Mononuclear cell (primary cell): ENCODE results near the gene CDK6. TPM values are rescaled to one million over a fixed set of nuclear protein-coding genes. Genes with fewer than 3 reads are reported as not detected.

Experiments used
- H3K27me3 ChIP-seq: 2 replicates; pipeline ENCODE4 v1.6.0; 2011; ENCODE audit warnings: low read length, control low read depth; ENCODE audit not compliant: insufficient read depth
- H3K4me1 ChIP-seq: 2 replicates; pipeline ENCODE4 v1.5.1; 2011; ENCODE audit warnings: mild to moderate bottlenecking, low read length, control low read depth; ENCODE audit not compliant: insufficient read depth
- H3K4me3 ChIP-seq: 2 replicates; pipeline ENCODE4 v1.5.1; 2011; ENCODE audit warnings: mild to moderate bottlenecking, low read length, moderate library complexity
- H3K9me3 ChIP-seq: 2 replicates; pipeline ENCODE4 v1.5.1; 2011; ENCODE audit warnings: low read depth, mild to moderate bottlenecking, control low read depth, low read length
- total RNA-seq: library from RNA; depleted of rRNA; stranded (reverse); fragments of >200 nt; gene quantifications from one replicate; pipeline ENCODE4 v1.2.3, GENCODE V29; 2012

Gene CDK6
- total RNA-seq, 1 donor, result 28.4 TPM

GRCh38 chr7:92837000-92837749 is 802 bp upstream of the CDK6 start:
- H3K4me1 ChIP-seq, result peaks cover 11% of the 10 kb centered on the region
- H3K9me3 ChIP-seq, result no peaks in the 10 kb centered on the region
- H3K4me3 ChIP-seq, result peak overlapping the region; percentile 84
- H3K27me3 ChIP-seq, result no peaks in the 10 kb centered on the region

DNA sequence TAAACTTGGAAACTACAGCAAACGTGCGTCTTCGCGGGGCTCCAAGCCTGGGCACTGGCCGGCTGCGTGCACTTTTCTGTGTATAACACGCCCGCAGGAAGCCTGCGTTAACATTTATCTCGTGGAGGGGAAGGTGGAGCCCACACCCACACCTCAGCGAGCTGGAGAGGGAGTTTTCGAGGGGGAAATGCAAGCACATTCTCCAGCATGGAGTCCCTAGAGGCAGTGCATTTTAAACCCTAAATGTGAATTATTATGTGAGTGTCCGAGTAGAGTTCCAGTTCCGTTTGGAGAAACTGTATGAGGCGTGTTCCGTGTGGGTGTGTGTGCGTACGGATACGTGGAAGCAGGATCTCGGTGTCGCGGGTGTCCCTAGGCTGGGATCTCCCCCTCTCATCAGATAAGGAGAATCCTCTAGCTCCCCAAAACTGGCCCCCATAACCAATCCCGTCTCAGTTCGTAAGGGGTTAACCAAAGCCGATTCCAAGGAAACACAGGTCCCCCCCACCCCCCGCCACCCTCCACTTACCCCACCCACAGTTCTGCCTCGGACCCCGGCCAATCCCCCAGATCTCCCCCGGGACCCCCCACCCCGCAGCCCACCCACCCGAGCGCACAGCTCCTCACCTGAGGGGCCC is 403 bp downstream of the CDK6 start:
- Histone ChIP-seq H3K27me3 (no peaks in the 10 kb centered on the region), H3K4me1 (peaks cover 23% of the 10 kb centered on the region), H3K9me3 (no peaks in the 10 kb centered on the region), H3K4me3 (peak overlapping the region; percentile 84)

- Histone ChIP-seq H3K9me3 (no peaks in the 10 kb centered on the region), H3K27me3 (no peaks in the 10 kb centered on the region), H3K4me3 (peak overlapping the region; percentile 84), H3K4me1 (peaks cover 29% of the 10 kb centered on the region)
These were observed 1.0 kb downstream of the CDK6 start for GRCh38 chr7:92835261-92835850.

DNA sequence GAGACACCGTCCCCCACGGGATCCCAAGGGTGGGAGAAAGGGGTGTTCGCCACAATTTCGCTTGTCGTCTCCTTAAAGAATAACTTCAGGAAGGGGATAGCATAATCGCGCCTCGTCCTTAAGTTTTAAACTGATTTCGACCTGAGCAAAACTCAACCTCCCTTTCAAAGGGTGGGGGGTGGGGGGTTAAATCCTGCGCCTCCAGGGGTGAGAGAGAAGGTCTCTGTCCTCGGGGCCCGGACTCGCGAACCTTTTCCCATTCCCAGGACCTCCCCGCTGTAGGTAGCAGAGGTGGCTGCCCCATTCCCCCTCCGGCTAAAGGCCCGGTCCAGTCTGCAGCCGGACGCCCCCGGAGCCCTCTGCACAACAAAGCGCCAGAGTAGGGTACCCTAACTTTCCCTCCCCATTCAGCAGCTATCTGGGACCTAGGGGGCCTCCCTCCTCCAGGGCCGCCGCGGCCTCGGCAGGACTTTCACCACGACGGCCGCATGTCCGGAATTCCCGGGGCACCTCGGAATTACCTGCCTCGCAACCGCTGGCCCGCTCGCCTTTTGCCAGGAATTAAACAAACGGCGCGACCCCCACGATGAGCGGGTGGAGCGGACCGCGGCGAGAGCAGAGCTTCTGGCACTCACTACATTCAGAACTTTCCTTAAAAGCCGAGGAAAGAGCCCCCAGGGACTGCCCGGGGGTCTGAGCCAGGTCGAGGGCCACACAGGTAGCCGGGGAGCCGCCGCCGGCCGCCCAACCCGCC is 1.7 kb downstream of the CDK6 start:
- H3K4me3 ChIP-seq, result peak overlapping the region; percentile 84
- H3K27me3 ChIP-seq, result no peaks in the 10 kb centered on the region
- no peaks in the 10 kb centered on the region for H3K9me3 ChIP-seq
- H3K4me1 ChIP-seq, result peaks cover 34% of the 10 kb centered on the region

GRCh38 chr7:92833766-92834506 is 2.4 kb downstream of the CDK6 start:
- peak overlapping the region; percentile 84 for H3K4me3 ChIP-seq
- H3K27me3 ChIP-seq, result no peaks in the 10 kb centered on the region
- H3K4me1 ChIP-seq, result peaks cover 34% of the 10 kb centered on the region
- H3K9me3 ChIP-seq, result no peaks in the 10 kb centered on the region

- Histone ChIP-seq H3K27me3 (no peaks in the 10 kb centered on the region), H3K9me3 (no peaks in the 10 kb centered on the region), H3K4me3 (peak overlapping the region; percentile 84), H3K4me1 (peaks cover 34% of the 10 kb centered on the region)
These were observed 3.2 kb downstream of the CDK6 start for GRCh38 chr7:92833024-92833765.

GRCh38 chr7:92832534-92833023 is 3.8 kb downstream of the CDK6 start:
- H3K4me3 ChIP-seq, result peak overlapping the region; percentile 84
- no peaks in the 10 kb centered on the region for H3K27me3 ChIP-seq
- H3K4me1 ChIP-seq, result peaks cover 35% of the 10 kb centered on the region
- H3K9me3 ChIP-seq, result no peaks in the 10 kb centered on the region

DNA sequence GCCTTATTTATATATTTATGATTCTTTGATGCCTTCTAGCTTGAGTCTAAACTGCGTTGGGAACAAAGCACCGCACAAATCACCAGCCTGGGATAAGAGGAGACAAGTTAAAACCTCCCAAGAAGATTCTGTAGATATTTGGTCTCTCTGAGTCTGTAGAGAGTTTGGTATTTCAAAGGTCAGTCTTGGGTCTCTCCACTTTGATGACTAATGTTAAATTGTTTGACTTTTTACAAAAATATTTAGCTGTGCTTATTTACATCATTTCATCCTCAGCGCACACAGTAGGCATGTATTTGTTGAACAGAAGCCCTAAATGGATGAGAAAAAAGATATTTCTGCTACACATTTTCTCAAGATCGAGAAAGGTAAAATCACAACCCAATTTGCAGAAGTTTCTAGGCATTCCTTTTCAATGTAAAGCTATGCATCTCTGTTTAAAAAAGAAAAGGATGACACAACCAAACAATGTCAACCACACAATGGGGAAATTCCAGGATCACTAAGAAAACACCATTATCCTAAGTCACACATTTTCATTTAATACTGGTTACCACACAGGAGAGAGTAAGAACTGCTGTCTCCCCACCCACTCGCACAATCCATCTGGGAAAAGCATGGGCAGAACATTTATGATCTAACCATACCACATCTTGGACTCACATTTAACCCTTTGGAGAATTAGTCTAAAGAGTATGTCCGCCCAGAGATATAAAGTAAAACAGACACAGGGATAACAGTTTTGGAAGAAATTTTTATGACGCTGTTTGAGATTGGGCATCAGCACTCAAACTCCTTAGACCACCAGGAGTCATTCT is 4.4 kb downstream of the CDK6 start:
- Histone ChIP-seq H3K9me3 (no peaks in the 10 kb centered on the region), H3K27me3 (no peaks in the 10 kb centered on the region), H3K4me1 (peaks cover 35% of the 10 kb centered on the region), H3K4me3 (peak overlapping the region; percentile 84)

GRCh38 chr7:92830532-92831110 is 5.8 kb downstream of the CDK6 start:
- H3K4me3 ChIP-seq, result no peak overlapping the region
- no peaks in the 10 kb centered on the region for H3K27me3 ChIP-seq
- H3K4me1 ChIP-seq, result peaks cover 34% of the 10 kb centered on the region
- no peaks in the 10 kb centered on the region for H3K9me3 ChIP-seq

GRCh38 chr7:92830027-92830426 is 6.3 kb downstream of the CDK6 start:
- no peaks in the 10 kb centered on the region for H3K27me3 ChIP-seq
- peaks cover 34% of the 10 kb centered on the region for H3K4me1 ChIP-seq
- H3K9me3 ChIP-seq, result no peaks in the 10 kb centered on the region
- H3K4me3 ChIP-seq, result no peak overlapping the region

DNA sequence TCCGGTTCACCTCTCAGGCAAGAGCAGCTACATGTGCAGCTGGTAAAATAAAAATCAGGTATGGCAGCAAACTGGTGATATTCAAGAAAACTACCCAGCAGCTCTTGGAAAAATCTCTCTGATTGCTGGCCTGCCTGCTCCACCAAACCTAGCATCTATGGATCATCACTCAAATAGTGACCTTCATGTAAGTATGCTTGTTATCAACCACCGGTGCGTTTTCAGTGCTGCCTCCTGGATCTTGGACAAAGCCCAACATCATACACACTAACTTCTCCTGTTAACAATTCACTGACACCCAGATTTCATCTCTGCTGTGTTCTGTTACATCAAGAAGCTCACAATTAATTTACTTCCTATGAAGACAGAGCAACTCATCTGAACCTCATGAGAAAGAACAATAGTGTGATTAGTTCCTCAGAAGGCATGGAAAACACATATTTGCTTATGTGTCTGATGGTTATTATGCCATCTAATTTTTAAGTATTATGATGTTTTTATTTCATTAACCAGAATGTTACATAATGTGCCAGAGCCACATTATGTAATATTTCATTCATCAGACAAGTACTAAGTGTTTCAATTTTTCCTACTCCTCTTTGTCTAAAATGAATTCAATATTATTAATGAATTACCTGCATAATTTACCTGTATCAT is 8.8 kb downstream of the CDK6 start:
- Histone ChIP-seq H3K4me1 (peaks cover 32% of the 10 kb centered on the region), H3K9me3 (no peaks in the 10 kb centered on the region), H3K4me3 (no peak overlapping the region), H3K27me3 (no peaks in the 10 kb centered on the region)

GRCh38 chr7:92826258-92826938 is 10.0 kb downstream of the CDK6 start:
- Histone ChIP-seq H3K4me3 (no peak overlapping the region), H3K9me3 (no peaks in the 10 kb centered on the region), H3K4me1 (peaks cover 20% of the 10 kb centered on the region), H3K27me3 (no peaks in the 10 kb centered on the region)
